C4-2B (cell line): ENCODE data around the gene NTNG2.

Source experiments
- H3K27ac ChIP-seq: fragments of 450-650 bp; 2 replicates; pipeline ENCODE4 v1.5.1; 2017
- CTCF ChIP-seq: fragments of 450-650 bp; conservative IDR thresholded peaks from 2 replicates; pipeline ENCODE4 v1.5.1; 2017; ENCODE audit warnings: mild to moderate bottlenecking
- ZFX ChIP-seq: fragments of 450-650 bp; IDR thresholded peaks from 2 replicates; pipeline ENCODE4 v1.6.1; 2017

The NTNG2 gene

GRCh38 chr9:132241840-132242620 is 80.2 kb downstream of the NTNG2 start:
- TF ChIP-seq CTCF (no peak), ZFX (no peak)
- H3K27ac ChIP-seq: no peak overlapping the region; the same call in 1 of the 2 replicates

GRCh38 chr9:132242621-132243155 is 80.8 kb downstream of the NTNG2 start:
- no peak overlapping the region for H3K27ac ChIP-seq
- no peak for TF ChIP-seq ZFX
- TF ChIP-seq CTCF: no peak

- H3K27ac ChIP-seq: no peak overlapping the region
- TF ChIP-seq ZFX (no peak), CTCF (no peak; the same call in 1 of the 2 replicates)
These were observed 81.6 kb downstream of the NTNG2 start for GRCh38 chr9:132243156-132244074.

- TF ChIP-seq ZFX: no peak
- no peak for TF ChIP-seq CTCF
- no peak overlapping the region for H3K27ac ChIP-seq
These were observed 83.0 kb downstream of the NTNG2 start for GRCh38 chr9:132244582-132245455.

GRCh38 chr9:132245465-132245864 is 83.6 kb downstream of the NTNG2 start:
- no peak for TF ChIP-seq ZFX
- no peak for TF ChIP-seq CTCF
- no peak overlapping the region for H3K27ac ChIP-seq

GRCh38 chr9:132247942-132248341 is 86.1 kb downstream of the NTNG2 start:
- TF ChIP-seq CTCF (no peak), ZFX (no peak)
- H3K27ac ChIP-seq: no peak overlapping the region
